Gastrocnemius medialis (tissue), 4 donors: Measurements from ENCODE around the gene FPGT. TPM values are rescaled to one million over a fixed set of nuclear protein-coding genes. Genes with fewer than 3 reads are reported as not detected.

Source experiments
- ATAC-seq, 2 donors: fragments of 150-250 bp; one replicate each; pipeline ENCODE4 v1.9.1; 2016
- DNase-seq, 2 donors: peaks; one replicate each; pipeline ENCODE4 v3.0.0-alpha.2; 2019
- H3K27ac ChIP-seq, 4 donors: fragments of 200-600 bp; sonication (generic); 1 replicate in 1 of 4; 2 replicates in 3 of 4; pipeline ENCODE4 v1.5.1; 2016 to 2018; ENCODE audit warnings: mild to moderate bottlenecking in 2 of 4, moderate library complexity in 1 of 4
- H3K27me3 ChIP-seq, 3 donors: fragments of 200-600 bp; sonication (generic) in 2 of 3; 1 replicate in 1 of 3; 2 replicates in 2 of 3; pipeline versions ENCODE4 v1.5.1 to v1.6.0; 2016 to 2019; ENCODE audit warnings: mild to moderate bottlenecking in 1 of 3, moderate library complexity in 1 of 3
- H3K36me3 ChIP-seq, 2 donors: fragments of 200-600 bp; sonication (generic) in 1 of 2; one replicate each; pipeline ENCODE4 v1.5.1; 2017 to 2018
- H3K4me1 ChIP-seq, 2 donors: fragments of 200-600 bp; sonication (generic) in 1 of 2; one replicate each; pipeline ENCODE4 v1.5.1; 2016 to 2017; ENCODE audit warnings: mild to moderate bottlenecking in 2 of 2
- H3K4me3 ChIP-seq, 4 donors: fragments of 200-600 bp; sonication (generic) in 3 of 4; 1 replicate in 1 of 4; 2 replicates in 3 of 4; pipeline ENCODE4 v1.5.1; 2016 to 2019; ENCODE audit warnings: mild to moderate bottlenecking in 2 of 4
- H3K9me3 ChIP-seq, 3 donors: fragments of 200-600 bp; sonication (generic) in 2 of 3; 1 replicate in 1 of 3; 2 replicates in 2 of 3; pipeline ENCODE4 v1.5.1; 2016 to 2019
- CTCF ChIP-seq, 5 experiments: fragments of 450-650 bp in 3 of 5; fragments of 200-600 bp in 2 of 5; sonication (generic) in 2 of 5; IDR thresholded peaks in 4 of 5; conservative IDR thresholded peaks in 1 of 5; 1 replicate in 4 of 5; 2 replicates in 1 of 5; pipeline ENCODE4 v1.5.1; 2016 to 2019; ENCODE audit warnings: antibody characterized with exemption in 5 of 5, mild to moderate bottlenecking in 3 of 5, moderate library complexity in 3 of 5
- POLR2A ChIP-seq, 2 donors: fragments of 450-650 bp; IDR thresholded peaks; one replicate each; pipeline ENCODE4 v1.6.1; 2017; ENCODE audit warnings: antibody characterized with exemption in 2 of 2, mild to moderate bottlenecking in 2 of 2, moderate library complexity in 2 of 2
- in situ Hi-C, 4 donors: fragments of 200-750 bp; cut with MboI; loops; one replicate each; pipeline versions ENCODE4 v1.15.0 to v1.8.0; 2017; ENCODE audit warnings: low sequenced_read_pairs in 4 of 4
- intact Hi-C: fragments of 100-400 bp; cut with DNase I; formaldehyde crosslinking; loops from one replicate; pipeline ENCODE4 v1.15.1; 2023; ENCODE audit warnings: low total_unique reads
- total RNA-seq, 4 donors: library from RNA; depleted of rRNA; stranded (reverse); fragments of >200 nt; gene quantifications; one replicate each; pipeline versions ENCODE4 v1.1.0 to v1.2.3, GENCODE V29; 2016

Gene FPGT
- total RNA-seq, 4 donors from 2014 or later = 2.7 to 6.0 (median 3.3) TPM

- intact Hi-C loops = no loop called here
- no peaks in the 10 kb centered on the region for H3K36me3 ChIP-seq
Observed at GRCh38 chr1:74180490-74180889, 17.6 kb upstream of the FPGT start.

GRCh38 chr1:74193908-74194307 lies 4.1 kb upstream of the FPGT start:
- intact Hi-C loops (loop anchor here (10.0 kb wide), 1 partner anchor 1531 kb away; the partner anchor contains the start of gene ACADM), in situ Hi-C loops (no loop called here)
- no peak for TF ChIP-seq CTCF (IDR thresholded peaks at IDR 0.05 in 4 of 5, conservative IDR thresholded peaks at IDR 0.05 in 1 of 5)
- TF ChIP-seq POLR2A (IDR thresholded peaks at IDR 0.05) = no peak
- Histone ChIP-seq H3K4me3 (no peak overlapping the region), H3K27me3 (no peaks in the 10 kb centered on the region), H3K4me1 (peaks cover 4 to 7% of the 10 kb centered on the region in 2 donors), H3K36me3 (no peaks in the 10 kb centered on the region), H3K27ac (no peak overlapping the region), H3K9me3 (no peaks in the 10 kb centered on the region)
- ATAC-seq = no peak
- no peak for DNase-seq

More at GRCh38 chr1:74180490-74180889, 17.6 kb upstream of the FPGT start:
- no peak for ATAC-seq
- H3K27me3 ChIP-seq = no peaks in the 10 kb centered on the region
- no peaks in the 10 kb centered on the region for H3K9me3 ChIP-seq
- no peak for DNase-seq
- no peak overlapping the region for H3K27ac ChIP-seq
- TF ChIP-seq CTCF (IDR thresholded peaks at IDR 0.05 in 4 of 5, conservative IDR thresholded peaks at IDR 0.05 in 1 of 5) = no peak
- no peak for TF ChIP-seq POLR2A (IDR thresholded peaks at IDR 0.05)
- in situ Hi-C loops = no loop called here
- H3K4me3 ChIP-seq = no peak overlapping the region
- H3K4me1 ChIP-seq = no peaks in the 10 kb centered on the region

GRCh38 chr1:74195339-74195738 lies 2.7 kb upstream of the FPGT start:
- no peak overlapping the region for H3K4me3 ChIP-seq
- no peaks in the 10 kb centered on the region for H3K36me3 ChIP-seq
- TF ChIP-seq CTCF (IDR thresholded peaks at IDR 0.05 in 4 of 5, conservative IDR thresholded peaks at IDR 0.05 in 1 of 5) (no peak), POLR2A (IDR thresholded peaks at IDR 0.05) (no peak)
- DNase-seq (no peak), ATAC-seq (no peak)
- no peaks in the 10 kb centered on the region for H3K9me3 ChIP-seq
- in situ Hi-C loops = no loop called here
- peaks cover 11 to 14% of the 10 kb centered on the region in 2 donors for H3K4me1 ChIP-seq
- H3K27ac ChIP-seq = no peak overlapping the region
- intact Hi-C loops = loop anchor here (10.0 kb wide), 1 partner anchor 1529 kb away; the partner anchor contains the start of gene ACADM
- H3K27me3 ChIP-seq = no peaks in the 10 kb centered on the region

- in situ Hi-C loops = no loop called here
- Histone ChIP-seq H3K27ac (peak overlapping the region; percentile 81 to 86 (median 84)), H3K9me3 (no peaks in the 10 kb centered on the region), H3K4me3 (peak overlapping the region; percentile 63 to 92 (median 76)), H3K4me1 (peaks cover 11 to 14% of the 10 kb centered on the region in 2 donors), H3K27me3 (no peaks in the 10 kb centered on the region), H3K36me3 (peaks cover 0 to 11% of the 10 kb centered on the region in 2 donors)
- TF ChIP-seq POLR2A (IDR thresholded peaks at IDR 0.05) (no peak), CTCF (IDR thresholded peaks at IDR 0.05 in 4 of 5, conservative IDR thresholded peaks at IDR 0.05 in 1 of 5) (no peak)
- ATAC-seq = no peak
- DNase-seq = no peak
- intact Hi-C loops = loop anchor here (10.0 kb wide), 1 partner anchor 1528 kb away; the partner anchor contains the start of gene ACADM
Observed at GRCh38 chr1:74197255-74197654, 787 bp upstream of the FPGT start.

GRCh38 chr1:74199504-74199903 lies 1.5 kb downstream of the FPGT start:
- H3K9me3 ChIP-seq = no peaks in the 10 kb centered on the region
- no peak for TF ChIP-seq CTCF (IDR thresholded peaks at IDR 0.05 in 4 of 5, conservative IDR thresholded peaks at IDR 0.05 in 1 of 5)
- no peak for TF ChIP-seq POLR2A (IDR thresholded peaks at IDR 0.05)
- H3K36me3 ChIP-seq = peaks cover 0 to 23% of the 10 kb centered on the region in 2 donors
- DNase-seq (no peak), ATAC-seq (no peak)
- peak overlapping the region in 1 of 4 donors; percentile 92 for H3K4me3 ChIP-seq
- peaks cover 11 to 14% of the 10 kb centered on the region in 2 donors for H3K4me1 ChIP-seq
- in situ Hi-C loops = no loop called here
- H3K27ac ChIP-seq = peak overlapping the region in 1 of 4 donors; percentile 81
- intact Hi-C loops = loop anchor here (10.0 kb wide), 1 partner anchor 1525 kb away; the partner anchor contains the start of gene ACADM
- H3K27me3 ChIP-seq = no peaks in the 10 kb centered on the region
